ENCODE measurements around the gene SERPINB4. TPM values are rescaled to one million over a fixed set of nuclear protein-coding genes. Genes with fewer than 3 reads are reported as not detected.

The SERPINB4 gene
- polyA plus RNA-seq, 6 donors from 2014 or later = not detected

- H3K4me3 Mint-ChIP-seq = no peak overlapping the region
- H3K4me1 Mint-ChIP-seq = no peaks in the 10 kb centered on the region
- peaks cover 0 to 4% of the 10 kb centered on the region in 2 donors for H3K36me3 Mint-ChIP-seq
- peaks cover 0 to 12% (median 2%) of the 10 kb centered on the region in 7 donors for H3K9me3 Mint-ChIP-seq
- ATAC-seq (ENCODE audit: low read depth in 2 of 2) = no peak
- no peak for DNase-seq
- H3K27me3 Mint-ChIP-seq = peaks cover 5 to 14% (median 9%) of the 10 kb centered on the region in 3 donors
- H3K27ac Mint-ChIP-seq = no peak overlapping the region
These were observed 30.6 kb downstream of the SERPINB4 start for GRCh38 chr18:63613420-63613819.

- H3K4me3 Mint-ChIP-seq = no peak overlapping the region
- no peaks in the 10 kb centered on the region for H3K4me1 Mint-ChIP-seq
- ATAC-seq (ENCODE audit: low read depth in 2 of 2) (no peak), DNase-seq (no peak)
- peaks cover 5 to 14% (median 8%) of the 10 kb centered on the region in 3 donors for H3K27me3 Mint-ChIP-seq
- H3K9me3 Mint-ChIP-seq = peaks cover 0 to 3% (median 0%) of the 10 kb centered on the region in 7 donors
- no peak overlapping the region for H3K27ac Mint-ChIP-seq
- no peaks in the 10 kb centered on the region for H3K36me3 Mint-ChIP-seq
These were observed 37.5 kb downstream of the SERPINB4 start for GRCh38 chr18:63606526-63606925.

GRCh38 chr18:63604791-63605567 is 39.1 kb downstream of the SERPINB4 start:
- ATAC-seq (ENCODE audit: low read depth in 2 of 2) = no peak
- no peaks in the 10 kb centered on the region for H3K4me1 Mint-ChIP-seq
- H3K36me3 Mint-ChIP-seq = no peaks in the 10 kb centered on the region
- H3K27ac Mint-ChIP-seq = no peak overlapping the region
- DNase-seq = no peak
- peaks cover 0 to 8% (median 6%) of the 10 kb centered on the region in 3 donors for H3K27me3 Mint-ChIP-seq
- H3K4me3 Mint-ChIP-seq = no peak overlapping the region
- peaks cover 0 to 5% (median 0%) of the 10 kb centered on the region in 7 donors for H3K9me3 Mint-ChIP-seq

- no peak for DNase-seq
- Mint-ChIP-seq H3K27ac (no peak overlapping the region), H3K4me1 (no peaks in the 10 kb centered on the region), H3K36me3 (no peaks in the 10 kb centered on the region), H3K27me3 (peaks cover 0 to 8% (median 6%) of the 10 kb centered on the region in 3 donors), H3K9me3 (peaks cover 0 to 5% (median 2%) of the 10 kb centered on the region in 7 donors), H3K4me3 (no peak overlapping the region)
- no peak for ATAC-seq (ENCODE audit: low read depth in 2 of 2)
These were observed 40.3 kb downstream of the SERPINB4 start for GRCh38 chr18:63603772-63604171.

GRCh38 chr18:63603355-63603754 is 40.7 kb downstream of the SERPINB4 start:
- Mint-ChIP-seq H3K27ac (peak overlapping the region in 1 of 6 donors; percentile 78), H3K36me3 (no peaks in the 10 kb centered on the region), H3K4me3 (no peak overlapping the region), H3K4me1 (no peaks in the 10 kb centered on the region), H3K27me3 (peaks cover 0 to 8% (median 6%) of the 10 kb centered on the region in 3 donors), H3K9me3 (peaks cover 0 to 5% (median 2%) of the 10 kb centered on the region in 7 donors)
- ATAC-seq (ENCODE audit: low read depth in 2 of 2) (no peak), DNase-seq (no peak)

- Mint-ChIP-seq H3K9me3 (peaks cover 0 to 5% (median 0%) of the 10 kb centered on the region in 7 donors), H3K27ac (no peak overlapping the region), H3K27me3 (peaks cover 0 to 10% (median 6%) of the 10 kb centered on the region in 3 donors), H3K36me3 (no peaks in the 10 kb centered on the region), H3K4me3 (no peak overlapping the region), H3K4me1 (no peaks in the 10 kb centered on the region)
- ATAC-seq (ENCODE audit: low read depth in 2 of 2) = no peak
- no peak for DNase-seq
These were observed 47.1 kb downstream of the SERPINB4 start for GRCh38 chr18:63596964-63597363.

GRCh38 chr18:63592471-63592870 is 51.6 kb downstream of the SERPINB4 start:
- H3K27me3 Mint-ChIP-seq = peaks cover 0 to 16% (median 4%) of the 10 kb centered on the region in 3 donors
- no peak overlapping the region for H3K27ac Mint-ChIP-seq
- H3K4me3 Mint-ChIP-seq = no peak overlapping the region
- DNase-seq (no peak), ATAC-seq (ENCODE audit: low read depth in 2 of 2) (no peak)
- H3K4me1 Mint-ChIP-seq = no peaks in the 10 kb centered on the region
- no peaks in the 10 kb centered on the region for H3K36me3 Mint-ChIP-seq
- peaks cover 0 to 5% (median 1%) of the 10 kb centered on the region in 7 donors for H3K9me3 Mint-ChIP-seq

- Mint-ChIP-seq H3K36me3 (no peaks in the 10 kb centered on the region), H3K9me3 (peaks cover 0 to 5% (median 1%) of the 10 kb centered on the region in 7 donors), H3K27me3 (peaks cover 0 to 16% (median 0%) of the 10 kb centered on the region in 3 donors), H3K4me1 (no peaks in the 10 kb centered on the region), H3K27ac (no peak overlapping the region), H3K4me3 (no peak overlapping the region)
- DNase-seq = no peak
- no peak for ATAC-seq (ENCODE audit: low read depth in 2 of 2)
These were observed 52.3 kb downstream of the SERPINB4 start for GRCh38 chr18:63591725-63592124.

GRCh38 chr18:63590966-63591695 is 52.9 kb downstream of the SERPINB4 start:
- DNase-seq (no peak), ATAC-seq (ENCODE audit: low read depth in 2 of 2) (no peak)
- Mint-ChIP-seq H3K9me3 (peaks cover 0 to 5% (median 1%) of the 10 kb centered on the region in 7 donors), H3K27ac (no peak overlapping the region), H3K36me3 (no peaks in the 10 kb centered on the region), H3K27me3 (peaks cover 0 to 16% (median 0%) of the 10 kb centered on the region in 3 donors), H3K4me3 (no peak overlapping the region), H3K4me1 (no peaks in the 10 kb centered on the region)

- H3K4me1 Mint-ChIP-seq = no peaks in the 10 kb centered on the region
These were observed 53.7 kb downstream of the SERPINB4 start for GRCh38 chr18:63590373-63590772.

GRCh38 chr18:63588909-63589308 is 55.1 kb downstream of the SERPINB4 start:
- no peak for DNase-seq
- Mint-ChIP-seq H3K27me3 (peaks cover 7 to 30% (median 8%) of the 10 kb centered on the region in 3 donors), H3K27ac (no peak overlapping the region), H3K9me3 (peaks cover 0 to 5% (median 1%) of the 10 kb centered on the region in 7 donors), H3K4me1 (no peaks in the 10 kb centered on the region), H3K4me3 (no peak overlapping the region), H3K36me3 (no peaks in the 10 kb centered on the region)
- ATAC-seq (ENCODE audit: low read depth in 2 of 2) = no peak

More at GRCh38 chr18:63590373-63590772, 53.7 kb downstream of the SERPINB4 start:
- peaks cover 0 to 22% (median 6%) of the 10 kb centered on the region in 3 donors for H3K27me3 Mint-ChIP-seq
- no peaks in the 10 kb centered on the region for H3K36me3 Mint-ChIP-seq
- no peak overlapping the region for H3K27ac Mint-ChIP-seq
- ATAC-seq (ENCODE audit: low read depth in 2 of 2) (no peak), DNase-seq (no peak)
- H3K4me3 Mint-ChIP-seq = no peak overlapping the region
- H3K9me3 Mint-ChIP-seq = peaks cover 0 to 5% (median 1%) of the 10 kb centered on the region in 7 donors

All from naive B cell (primary cell).